GM19099 (cell line): ENCODE results near the gene TK1.

Experiments
- POLR2A ChIP-seq: IDR thresholded peaks from 3 replicates; pipeline ENCODE4 v1.6.1; 2011; ENCODE audit warnings: low read depth; ENCODE audit not compliant: insufficient read length; ENCODE audit errors: extremely low read depth

Gene TK1

GRCh38 chr17:78186692-78187595 lies at the start of gene TK1, which contains the start of gene AFMID:
Gene TK1 (minus strand): TSS chr17:78187052. CDS start chr17:78186994, 58 bp downstream.
Gene AFMID (plus strand): TSS chr17:78187362. CDS start chr17:78187371, 9 bp downstream.
- TF ChIP-seq POLR2A: peak; percentile 90

GRCh38 chr17:78235885-78236284 lies 49.0 kb upstream of the TK1 start:
- TF ChIP-seq POLR2A: no peak

DNA sequence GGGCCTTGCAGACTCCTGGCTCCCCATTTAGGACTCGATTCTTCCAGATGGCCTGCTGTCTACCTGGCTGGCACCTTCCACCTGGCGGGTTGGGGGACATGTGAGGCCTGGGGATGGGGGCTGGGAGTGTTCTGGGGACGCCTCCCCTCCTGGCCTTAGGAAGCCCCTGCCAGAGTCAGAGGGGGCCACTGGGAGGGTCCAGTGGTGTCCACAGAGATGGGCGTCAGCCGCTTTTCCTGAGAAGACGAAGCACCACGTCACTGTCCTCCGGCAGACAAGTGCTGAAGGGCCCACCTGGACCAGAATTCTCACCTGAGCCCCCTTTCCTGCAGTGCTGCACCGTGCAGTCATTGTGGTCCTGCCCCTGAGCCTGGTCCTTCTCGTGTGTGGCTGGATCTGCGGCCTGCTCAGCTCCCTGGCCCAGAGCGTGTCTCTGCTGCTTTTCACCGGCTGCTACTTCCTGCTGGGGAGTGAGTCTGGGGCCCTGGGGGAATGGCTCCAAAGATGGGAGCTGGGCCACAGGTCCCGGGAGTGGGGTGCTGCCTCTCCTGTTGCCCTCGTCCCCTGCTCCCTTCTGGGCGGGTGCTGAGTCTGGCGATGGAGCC lies 47.5 kb upstream of the TK1 start:
- TF ChIP-seq POLR2A: no peak

DNA sequence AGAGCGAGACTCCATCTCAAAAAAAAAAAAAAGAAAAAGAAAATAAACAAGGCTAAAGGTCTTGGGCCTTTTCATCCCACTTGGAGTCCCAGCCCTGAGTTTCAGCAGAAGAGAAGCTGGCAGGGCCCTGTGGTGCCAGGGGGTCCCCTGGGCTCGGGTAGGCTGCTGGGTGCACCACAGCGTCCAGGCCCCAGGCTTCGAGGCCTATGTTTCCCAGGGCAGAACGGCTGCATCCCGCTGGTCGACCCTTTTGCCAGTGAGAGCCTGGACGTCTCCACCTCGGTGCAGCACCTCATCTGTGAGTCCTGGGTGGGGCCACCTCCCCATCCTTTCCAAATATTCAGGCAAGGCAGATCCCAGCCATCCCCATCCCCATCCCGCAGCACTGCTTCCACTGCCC lies 46.8 kb upstream of the TK1 start:
- TF ChIP-seq POLR2A: no peak

DNA sequence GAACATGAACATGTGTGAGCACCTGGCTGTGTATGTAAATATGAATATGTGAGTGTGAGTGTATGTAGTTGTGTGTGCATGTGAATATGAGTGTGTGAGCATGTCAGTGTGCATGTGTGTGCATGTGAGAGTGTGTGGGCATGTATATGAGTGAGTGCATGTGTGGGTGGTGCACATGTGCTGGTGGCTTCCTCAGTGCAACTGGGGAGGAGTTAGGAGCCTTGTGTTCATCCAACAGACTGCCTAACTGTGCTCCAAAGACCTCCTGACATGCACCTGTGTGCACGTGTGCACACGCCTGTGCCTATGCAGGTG lies 46.0 kb upstream of the TK1 start:
- no peak for TF ChIP-seq POLR2A

DNA sequence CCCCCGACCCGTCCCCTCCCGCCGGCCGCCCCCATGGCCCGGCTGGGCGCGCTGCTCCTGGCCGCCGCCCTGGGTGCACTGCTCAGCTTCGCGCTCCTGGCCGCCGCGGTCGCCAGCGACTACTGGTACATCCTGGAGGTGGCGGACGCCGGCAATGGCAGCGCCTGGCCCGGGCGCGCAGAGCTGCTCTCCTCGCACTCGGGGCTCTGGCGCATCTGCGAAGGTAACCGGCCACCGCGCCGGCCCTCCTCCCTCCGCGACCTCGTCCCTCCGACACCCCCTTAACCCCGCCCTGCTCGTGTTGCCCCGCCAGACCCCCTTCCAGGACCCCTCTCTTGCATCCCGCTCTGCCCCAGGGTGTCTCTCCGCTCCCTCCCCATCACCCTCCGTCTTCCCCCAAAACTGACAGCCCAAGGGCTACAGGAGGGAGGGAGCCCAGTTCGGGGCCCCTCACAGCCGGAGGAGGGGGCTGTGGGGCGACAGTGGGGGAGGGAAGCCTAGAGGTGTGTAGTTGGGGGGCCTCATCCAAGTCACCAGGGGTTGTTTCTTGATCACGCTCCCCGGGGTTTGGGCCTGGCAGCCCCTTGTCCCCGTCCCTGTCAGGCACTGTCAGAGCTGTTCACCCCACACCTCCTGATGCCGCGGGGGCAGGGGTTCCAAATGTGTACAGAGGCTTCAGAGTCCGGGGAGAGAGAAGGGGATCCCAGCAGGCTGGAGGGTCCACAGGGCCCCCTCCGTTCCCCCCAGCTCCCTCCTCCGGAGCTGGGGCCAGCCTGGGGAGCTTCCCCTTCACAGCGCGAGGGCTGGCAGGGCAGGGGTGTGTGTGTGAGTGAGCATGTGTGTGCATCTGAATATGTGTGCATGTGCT lies 45.4 kb upstream of the TK1 start:
- TF ChIP-seq POLR2A: no peak

- no peak for TF ChIP-seq POLR2A
Measured at GRCh38 chr17:78230996-78231935, 44.4 kb upstream of the TK1 start, which contains the start of gene TMEM235. Gene TMEM235 (plus strand): TSS chr17:78231631. CDS start chr17:78232024, 393 bp downstream.

DNA sequence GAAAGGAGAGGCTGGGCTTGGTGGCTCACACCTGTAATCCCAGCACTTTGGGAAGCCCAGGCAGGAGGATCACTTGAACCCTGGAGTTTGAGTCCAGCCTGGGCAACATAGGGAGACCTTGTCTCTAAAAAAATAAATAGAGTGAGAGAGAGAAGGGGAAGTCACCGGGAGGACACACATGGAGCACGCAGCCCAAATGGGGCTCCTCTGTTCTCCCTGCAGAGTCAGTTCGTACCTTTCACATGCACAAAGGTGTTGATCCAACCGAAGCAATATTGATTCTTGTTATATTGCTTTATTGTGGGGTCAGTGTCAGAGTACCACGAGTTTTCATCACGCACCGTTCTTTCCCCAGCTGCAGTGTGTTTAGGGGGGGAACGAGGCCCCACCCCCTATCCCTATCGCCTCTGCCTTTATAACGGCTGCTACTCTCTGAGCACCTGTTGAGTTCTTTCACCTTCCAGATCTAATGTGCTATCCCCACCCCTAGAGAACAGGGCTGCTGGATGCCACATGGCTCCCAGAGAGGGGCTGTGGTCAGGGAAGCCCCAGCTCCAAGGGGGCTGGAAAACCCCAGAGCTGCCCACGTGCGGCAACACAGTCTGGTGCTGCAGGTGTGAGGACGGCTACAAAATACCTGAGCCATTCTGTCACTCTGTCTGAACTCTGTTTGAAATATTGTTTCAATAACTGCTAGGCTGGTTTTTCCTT lies 43.6 kb upstream of the TK1 start:
- TF ChIP-seq POLR2A: no peak

DNA sequence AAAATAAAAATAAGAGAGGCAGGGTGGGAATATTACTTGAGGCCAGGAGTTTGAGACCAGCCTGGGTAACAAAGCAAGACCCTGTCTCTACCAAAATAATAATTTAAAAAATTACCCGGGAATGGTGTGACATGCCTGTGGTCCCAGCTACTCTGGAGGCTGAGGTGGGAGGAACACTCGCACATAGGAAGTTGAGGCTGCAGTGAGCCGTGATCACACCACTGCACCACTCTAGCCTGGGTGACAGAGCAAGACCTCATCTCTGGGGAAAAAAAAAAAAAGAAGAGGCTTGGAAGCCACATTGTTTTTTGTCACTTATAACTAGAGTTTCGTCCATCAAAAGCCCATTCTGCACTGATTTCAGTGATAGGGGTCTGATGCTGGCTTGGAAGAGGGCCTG lies 41.3 kb upstream of the TK1 start:
- TF ChIP-seq POLR2A: no peak

GRCh38 chr17:78227455-78227916 lies 40.6 kb upstream of the TK1 start:
- TF ChIP-seq POLR2A: no peak

DNA sequence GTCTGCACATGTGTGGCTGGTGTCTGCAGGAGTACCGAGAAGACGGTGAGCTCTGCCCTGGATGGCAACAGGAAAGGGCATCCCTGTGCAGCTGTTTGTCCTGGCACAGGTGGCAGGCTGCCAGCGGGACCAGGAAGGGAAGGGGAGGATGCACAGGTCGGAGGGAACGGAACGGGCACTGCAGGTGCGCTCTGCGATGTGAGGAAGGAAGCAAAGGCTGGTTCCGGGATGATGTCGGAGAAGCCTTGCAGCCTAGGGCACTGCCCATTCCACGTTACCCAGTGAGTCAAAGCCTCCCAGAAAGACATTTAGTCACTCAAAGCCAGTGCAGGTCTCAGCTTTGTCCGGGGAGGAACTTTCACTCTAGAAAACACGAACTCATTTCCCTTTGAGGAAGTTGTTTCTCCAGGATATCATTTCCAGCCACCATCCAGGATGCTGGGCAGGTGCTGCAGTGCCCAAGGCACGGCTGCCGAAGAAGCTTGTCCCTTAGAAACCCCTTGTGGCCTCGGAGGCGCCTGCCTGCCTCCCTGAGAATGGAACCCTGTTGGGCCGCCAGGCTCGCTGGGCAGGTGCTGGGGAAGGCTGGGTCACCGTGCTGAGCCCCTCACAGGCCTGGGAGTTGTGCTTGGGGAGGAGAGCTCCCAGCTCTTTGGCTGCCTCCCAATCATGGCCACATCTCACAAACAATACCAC lies 40.1 kb upstream of the TK1 start:
- no peak for TF ChIP-seq POLR2A

- TF ChIP-seq POLR2A: no peak
Measured at GRCh38 chr17:78226055-78226758, 39.4 kb upstream of the TK1 start.
